Pancreas (tissue), 8 donors: ENCODE measurements around the gene ZNF280B. TPM values are rescaled to one million over a fixed set of nuclear protein-coding genes. Genes with fewer than 3 reads are reported as not detected.

Source experiments
- polyA plus RNA-seq, 2 donors: library from polyadenylated mRNA; stranded (reverse); fragments of 200-250 nt; gene quantifications; one replicate each; pipeline ENCODE4 v1.2.3, GENCODE V29; 2013
- total RNA-seq, 6 donors: library from RNA; stranded (reverse); fragmentation: NEBNext Ultra II Directional in 4 of 6; extraction: Animal tissue kit (Norgen Biotek cat#: 25700) in 4 of 6; gene quantifications; one replicate each; pipeline versions ENCODE4 v1.2.1 to v1.2.4, GENCODE V29; 2021 to 2023
- donor health status: healthy with polysubstance abuse.
- donor health status: DM: no; HTN: no; CAD: no; lungs with moderate emphysema.
- donor health status: DM: no; HTN: no; CAD: no.
- donor health status: Bipolar disorder and iron deficiency.
- donor health status: DM: yes; HTN: yes; CAD: no.
- donor health status: DM: no; HTN: no; CAD: no.
- donor health status: DM: no; HTN: no; CAD: no.
- donor health status: DM: yes; HTN: yes; CAD: no.

Gene ZNF280B
- total and polyA plus RNA-seq, 8 donors = 0.38 to 1.3 (median 0.89) TPM

Other genes starting within 250 kb of the ZNF280B start
- not detected for gene ZNF280A, start 11.5 kb upstream of the ZNF280B start, total RNA-seq
- not detected for gene ZNF280A, start 11.5 kb upstream of the ZNF280B start, polyA plus RNA-seq
- gene PRAME, start 50.5 kb upstream of the ZNF280B start, total RNA-seq = 1 to 10 TPM in 1 of 6 donors, not detected in 5; 1.6 TPM
- gene PRAME, start 50.5 kb upstream of the ZNF280B start, polyA plus RNA-seq = not detected
- not detected for gene GGTLC2, start 135.9 kb upstream of the ZNF280B start, total RNA-seq
- gene GGTLC2, start 135.9 kb upstream of the ZNF280B start, polyA plus RNA-seq = not detected